Renal pelvis (tissue), 4 donors: Measurements from ENCODE around the gene MRTFB. TPM values are rescaled to one million over a fixed set of nuclear protein-coding genes. Genes with fewer than 3 reads are reported as not detected.

Experiments used
- DNase-seq: peaks from one replicate; pipeline ENCODE4 v3.0.0-alpha.2; 2013
- polyA plus RNA-seq, 3 donors: library from polyadenylated mRNA; unstranded; fragments of 120-200 nt; gene quantifications; one replicate each; pipeline ENCODE4 v1.2.1, GENCODE V29; 2013; ENCODE audit not compliant: insufficient read length in 3 of 3

Gene MRTFB
- polyA plus RNA-seq, 3 donors: 29.9 to 41.4 (median 37.8) TPM

GRCh38 chr16:14057878-14058382 lies 13.2 kb upstream of the MRTFB start:
- no peak for DNase-seq

GRCh38 chr16:14061732-14062259 lies 9.3 kb upstream of the MRTFB start:
- no peak for DNase-seq

GRCh38 chr16:14062261-14062660 lies 8.9 kb upstream of the MRTFB start:
- no peak for DNase-seq

- DNase-seq: no peak
These were observed 7.2 kb upstream of the MRTFB start for GRCh38 chr16:14063618-14064581.

- no peak for DNase-seq
These were observed 1.3 kb upstream of the MRTFB start for GRCh38 chr16:14069818-14070217.

GRCh38 chr16:14070555-14070876 lies 603 bp upstream of the MRTFB start:
- no peak for DNase-seq

GRCh38 chr16:14071576-14072271 lies 605 bp downstream of the MRTFB start:
- DNase-seq: no peak

GRCh38 chr16:14072360-14072759 lies 1.2 kb downstream of the MRTFB start:
- DNase-seq: no peak

- DNase-seq: no peak
These were observed 3.4 kb downstream of the MRTFB start for GRCh38 chr16:14074544-14074943.

- DNase-seq: no peak
These were observed 6.8 kb downstream of the MRTFB start for GRCh38 chr16:14077918-14078317.

- DNase-seq: no peak
These were observed 15.4 kb downstream of the MRTFB start for GRCh38 chr16:14086477-14086876.

GRCh38 chr16:14087181-14087580 lies 16.1 kb downstream of the MRTFB start:
- DNase-seq: no peak

GRCh38 chr16:14087590-14088154 lies 16.6 kb downstream of the MRTFB start:
- DNase-seq: no peak

GRCh38 chr16:14088155-14088753 lies 17.1 kb downstream of the MRTFB start:
- no peak for DNase-seq

GRCh38 chr16:14089283-14089823 lies 18.2 kb downstream of the MRTFB start:
- DNase-seq: no peak

- no peak for DNase-seq
These were observed 21.4 kb downstream of the MRTFB start for GRCh38 chr16:14092561-14092960.

- DNase-seq: no peak
These were observed 24.9 kb downstream of the MRTFB start for GRCh38 chr16:14095883-14096551.

GRCh38 chr16:14097182-14097959 lies 26.3 kb downstream of the MRTFB start:
- peak; percentile 78 for DNase-seq

- no peak for DNase-seq
These were observed 27.0 kb downstream of the MRTFB start for GRCh38 chr16:14098081-14098480.

- DNase-seq: no peak
These were observed 29.7 kb downstream of the MRTFB start for GRCh38 chr16:14100825-14101224.
